HepG2 (cell line): ENCODE data around the gene TIMM9. TPM values are rescaled to one million over a fixed set of nuclear protein-coding genes. Genes with fewer than 3 reads are reported as not detected.

Experiments used
- GMEB2 ChIP-seq: IDR thresholded peaks from 2 replicates; pipeline ENCODE4 v1.6.1; 2016; ENCODE audit warnings: missing biosample characterization, missing genetic modification reagents, low read depth
- HOXA3 ChIP-seq: sonication (generic); formaldehyde crosslinking; IDR thresholded peaks from 2 replicates; pipeline ENCODE4 v1.5.0; 2020; ENCODE audit warnings: missing genetic modification reagents
- NPAS2 ChIP-seq: sonication (generic); formaldehyde crosslinking; IDR thresholded peaks from 2 replicates; pipeline ENCODE4 v1.8.0; 2022; ENCODE audit warnings: mild to moderate bottlenecking, missing genetic modification reagents, borderline replicate concordance
- SATB2 ChIP-seq: sonication (generic); formaldehyde crosslinking; IDR thresholded peaks from 2 replicates; pipeline ENCODE4 v1.5.0; 2020; ENCODE audit warnings: missing genetic modification reagents
- TARDBP ChIP-seq: sonication (generic); formaldehyde crosslinking; IDR thresholded peaks from 2 replicates; pipeline ENCODE4 v1.8.0; 2022; ENCODE audit warnings: mild to moderate bottlenecking, missing genetic modification reagents
- ZNF687 ChIP-seq: sonication (generic); formaldehyde crosslinking; IDR thresholded peaks from 2 replicates; pipeline ENCODE4 v1.5.1; 2020; ENCODE audit warnings: mild to moderate bottlenecking, missing genetic modification reagents, moderate library complexity
- ZNF841 ChIP-seq: sonication (generic); formaldehyde crosslinking; IDR thresholded peaks from 2 replicates; pipeline ENCODE4 v1.8.1; 2023; ENCODE audit warnings: missing genetic modification reagents, borderline replicate concordance
- ZSCAN21 ChIP-seq: sonication (generic); formaldehyde crosslinking; IDR thresholded peaks from 2 replicates; pipeline ENCODE4 v1.8.0; 2022; ENCODE audit warnings: mild to moderate bottlenecking, missing genetic modification reagents, moderate library complexity, borderline replicate concordance
- ZSCAN31 ChIP-seq: sonication (generic); formaldehyde crosslinking; IDR thresholded peaks from 2 replicates; pipeline ENCODE4 v1.5.0; 2020; ENCODE audit warnings: low read depth, mild to moderate bottlenecking, missing genetic modification reagents
- polyA plus RNA-seq, 8 experiments: library from polyadenylated mRNA; depleted of rRNA in 3 of 8; stranded (reverse) in 7 of 8; unstranded in 1 of 8; fragments of >200 nt; fragmentation: Illumina TruSeq in 4 of 8; extraction: Trizol in 4 of 8; gene quantifications; 2 replicates each; pipeline versions ENCODE4 v1.2.1 to v1.2.3, GENCODE V29; 2011 to 2016; ENCODE audit warnings: low read depth in 4 of 8, missing spikeins in 1 of 8, mixed read lengths in 1 of 8; ENCODE audit not compliant: insufficient read depth in 1 of 8
- total RNA-seq, 5 experiments: library from RNA; depleted of rRNA; stranded (reverse); fragments of >200 nt; fragmentation: Illumina TruSeq; extraction: Trizol; gene quantifications; 2 replicates each; pipeline ENCODE4 v1.2.3, GENCODE V29; 2016; ENCODE audit warnings: low read depth in 1 of 5
- TF ChIP-seq, protein P1 (sequence below): sonication (generic); formaldehyde crosslinking; IDR thresholded peaks from 2 replicates; pipeline ENCODE4 v1.8.0; 2022; ENCODE audit warnings: mild to moderate bottlenecking, missing genetic modification reagents
- TF ChIP-seq, protein P2 (sequence below): sonication (generic); formaldehyde crosslinking; conservative IDR thresholded peaks from 2 replicates; pipeline ENCODE4 v1.4.0; 2020; ENCODE audit warnings: missing genetic modification reagents
- TF ChIP-seq, protein P3 (sequence below): sonication (generic); formaldehyde crosslinking; IDR thresholded peaks from 2 replicates; pipeline ENCODE4 v1.4.0; 2020; ENCODE audit warnings: mild to moderate bottlenecking, missing genetic modification reagents, borderline replicate concordance

The TIMM9 gene
- total and polyA plus RNA-seq, 2 of the 13 experiments (the other 11 are each of a cell fraction or from before 2014, with no cell fraction given): 30.5 to 42.5 TPM

DNA sequence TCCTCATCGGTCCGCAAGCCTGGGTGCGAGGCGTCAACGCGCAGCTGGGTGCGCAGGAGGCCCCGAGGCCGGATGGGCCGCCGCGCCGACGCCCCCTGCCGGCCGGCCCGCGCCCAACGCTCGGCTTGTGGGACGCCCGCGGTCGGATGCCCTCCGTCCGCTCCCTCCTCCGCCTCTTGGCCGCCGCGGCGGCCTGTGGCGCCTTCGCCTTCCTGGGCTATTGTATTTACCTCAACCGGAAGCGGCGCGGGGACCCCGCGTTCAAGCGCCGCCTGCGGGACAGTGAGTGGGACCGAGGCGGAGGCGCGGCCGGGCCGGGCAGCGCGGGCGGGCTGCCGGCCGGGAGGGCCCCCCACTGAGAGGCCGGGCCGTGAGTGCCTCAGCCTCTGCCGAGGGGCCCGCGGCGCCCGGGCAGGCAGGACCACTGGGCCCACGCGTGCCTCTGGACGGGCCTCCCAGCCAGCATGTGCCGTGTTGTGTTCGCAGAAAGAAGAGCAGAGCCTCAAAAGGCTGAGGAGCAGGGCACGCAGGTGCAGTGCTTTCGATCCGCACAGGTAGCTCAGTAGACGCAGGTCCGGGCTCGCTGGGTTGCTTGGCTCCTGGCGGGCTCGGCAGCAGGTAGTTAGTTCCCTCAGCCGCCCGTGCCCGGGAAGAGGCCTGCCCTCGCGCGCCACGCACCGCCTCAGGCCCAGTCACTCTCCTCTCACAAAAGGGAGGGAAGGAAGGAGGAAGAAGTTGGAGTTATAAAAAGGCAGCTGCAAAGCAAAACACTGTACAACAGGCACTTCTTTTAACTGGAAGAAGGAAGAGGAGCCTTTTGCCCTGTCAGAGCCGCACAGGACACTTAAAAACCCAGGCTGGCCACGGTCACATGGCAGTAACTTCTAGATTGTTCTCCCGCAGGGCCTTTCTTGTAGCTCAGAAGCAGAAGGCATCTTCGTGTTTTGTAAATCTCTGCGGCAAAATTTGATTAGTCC, 31.2 kb downstream of the TIMM9 start, which contains the start of gene TOMM20L (continued):
- TF ChIP-seq ZSCAN31 (CRISPR knock-in tag): peak; percentile 40; the same call in 1 of the 2 replicates
- peak; percentile 94 for TF ChIP-seq ZNF687 (CRISPR knock-in tag)
- TF ChIP-seq HOXA3 (CRISPR knock-in tag): peak; percentile 80
- TF ChIP-seq SATB2: 0 out of 2 replicates have a peak, but pooled peaks have one; percentile 15
- peak; percentile 49; the same call in 1 of the 2 replicates for TF ChIP-seq ZSCAN21
- TF ChIP-seq, protein P1, sequence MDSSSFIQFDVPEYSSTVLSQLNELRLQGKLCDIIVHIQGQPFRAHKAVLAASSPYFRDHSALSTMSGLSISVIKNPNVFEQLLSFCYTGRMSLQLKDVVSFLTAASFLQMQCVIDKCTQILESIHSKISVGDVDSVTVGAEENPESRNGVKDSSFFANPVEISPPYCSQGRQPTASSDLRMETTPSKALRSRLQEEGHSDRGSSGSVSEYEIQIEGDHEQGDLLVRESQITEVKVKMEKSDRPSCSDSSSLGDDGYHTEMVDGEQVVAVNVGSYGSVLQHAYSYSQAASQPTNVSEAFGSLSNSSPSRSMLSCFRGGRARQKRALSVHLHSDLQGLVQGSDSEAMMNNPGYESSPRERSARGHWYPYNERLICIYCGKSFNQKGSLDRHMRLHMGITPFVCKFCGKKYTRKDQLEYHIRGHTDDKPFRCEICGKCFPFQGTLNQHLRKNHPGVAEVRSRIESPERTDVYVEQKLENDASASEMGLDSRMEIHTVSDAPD (CRISPR knock-in tag): no peak
- TF ChIP-seq, protein P2, sequence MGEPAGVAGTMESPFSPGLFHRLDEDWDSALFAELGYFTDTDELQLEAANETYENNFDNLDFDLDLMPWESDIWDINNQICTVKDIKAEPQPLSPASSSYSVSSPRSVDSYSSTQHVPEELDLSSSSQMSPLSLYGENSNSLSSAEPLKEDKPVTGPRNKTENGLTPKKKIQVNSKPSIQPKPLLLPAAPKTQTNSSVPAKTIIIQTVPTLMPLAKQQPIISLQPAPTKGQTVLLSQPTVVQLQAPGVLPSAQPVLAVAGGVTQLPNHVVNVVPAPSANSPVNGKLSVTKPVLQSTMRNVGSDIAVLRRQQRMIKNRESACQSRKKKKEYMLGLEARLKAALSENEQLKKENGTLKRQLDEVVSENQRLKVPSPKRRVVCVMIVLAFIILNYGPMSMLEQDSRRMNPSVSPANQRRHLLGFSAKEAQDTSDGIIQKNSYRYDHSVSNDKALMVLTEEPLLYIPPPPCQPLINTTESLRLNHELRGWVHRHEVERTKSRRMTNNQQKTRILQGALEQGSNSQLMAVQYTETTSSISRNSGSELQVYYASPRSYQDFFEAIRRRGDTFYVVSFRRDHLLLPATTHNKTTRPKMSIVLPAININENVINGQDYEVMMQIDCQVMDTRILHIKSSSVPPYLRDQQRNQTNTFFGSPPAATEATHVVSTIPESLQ (CRISPR knock-in tag): no peak
- TF ChIP-seq ZNF841 (CRISPR knock-in tag): no peak
- TF ChIP-seq, protein P3, sequence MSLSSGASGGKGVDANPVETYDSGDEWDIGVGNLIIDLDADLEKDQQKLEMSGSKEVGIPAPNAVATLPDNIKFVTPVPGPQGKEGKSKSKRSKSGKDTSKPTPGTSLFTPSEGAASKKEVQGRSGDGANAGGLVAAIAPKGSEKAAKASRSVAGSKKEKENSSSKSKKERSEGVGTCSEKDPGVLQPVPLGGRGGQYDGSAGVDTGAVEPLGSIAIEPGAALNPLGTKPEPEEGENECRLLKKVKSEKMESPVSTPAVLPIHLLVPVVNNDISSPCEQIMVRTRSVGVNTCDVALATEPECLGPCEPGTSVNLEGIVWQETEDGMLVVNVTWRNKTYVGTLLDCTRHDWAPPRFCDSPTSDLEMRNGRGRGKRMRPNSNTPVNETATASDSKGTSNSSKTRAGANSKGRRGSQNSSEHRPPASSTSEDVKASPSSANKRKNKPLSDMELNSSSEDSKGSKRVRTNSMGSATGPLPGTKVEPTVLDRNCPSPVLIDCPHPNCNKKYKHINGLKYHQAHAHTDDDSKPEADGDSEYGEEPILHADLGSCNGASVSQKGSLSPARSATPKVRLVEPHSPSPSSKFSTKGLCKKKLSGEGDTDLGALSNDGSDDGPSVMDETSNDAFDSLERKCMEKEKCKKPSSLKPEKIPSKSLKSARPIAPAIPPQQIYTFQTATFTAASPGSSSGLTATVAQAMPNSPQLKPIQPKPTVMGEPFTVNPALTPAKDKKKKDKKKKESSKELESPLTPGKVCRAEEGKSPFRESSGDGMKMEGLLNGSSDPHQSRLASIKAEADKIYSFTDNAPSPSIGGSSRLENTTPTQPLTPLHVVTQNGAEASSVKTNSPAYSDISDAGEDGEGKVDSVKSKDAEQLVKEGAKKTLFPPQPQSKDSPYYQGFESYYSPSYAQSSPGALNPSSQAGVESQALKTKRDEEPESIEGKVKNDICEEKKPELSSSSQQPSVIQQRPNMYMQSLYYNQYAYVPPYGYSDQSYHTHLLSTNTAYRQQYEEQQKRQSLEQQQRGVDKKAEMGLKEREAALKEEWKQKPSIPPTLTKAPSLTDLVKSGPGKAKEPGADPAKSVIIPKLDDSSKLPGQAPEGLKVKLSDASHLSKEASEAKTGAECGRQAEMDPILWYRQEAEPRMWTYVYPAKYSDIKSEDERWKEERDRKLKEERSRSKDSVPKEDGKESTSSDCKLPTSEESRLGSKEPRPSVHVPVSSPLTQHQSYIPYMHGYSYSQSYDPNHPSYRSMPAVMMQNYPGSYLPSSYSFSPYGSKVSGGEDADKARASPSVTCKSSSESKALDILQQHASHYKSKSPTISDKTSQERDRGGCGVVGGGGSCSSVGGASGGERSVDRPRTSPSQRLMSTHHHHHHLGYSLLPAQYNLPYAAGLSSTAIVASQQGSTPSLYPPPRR (CRISPR knock-in tag): 0 out of 2 replicates have a peak, but pooled peaks have one; percentile 18
- no peak for TF ChIP-seq NPAS2 (CRISPR knock-in tag)
- TF ChIP-seq TARDBP: no peak
- no peak for TF ChIP-seq GMEB2
